ENCODE data around the gene DUSP8. TPM values are rescaled to one million over a fixed set of nuclear protein-coding genes. Genes with fewer than 3 reads are reported as not detected.

DUSP8 gene
- total and polyA plus RNA-seq, 2 of the 8 experiments (the other 6 are each of a cell fraction or from before 2014, with no cell fraction given): 2.8 to 3.6 TPM

GRCh38 chr11:1604711-1605110 lies 32.6 kb upstream of the DUSP8 start (continued):
- TF ChIP-seq, protein P1, sequence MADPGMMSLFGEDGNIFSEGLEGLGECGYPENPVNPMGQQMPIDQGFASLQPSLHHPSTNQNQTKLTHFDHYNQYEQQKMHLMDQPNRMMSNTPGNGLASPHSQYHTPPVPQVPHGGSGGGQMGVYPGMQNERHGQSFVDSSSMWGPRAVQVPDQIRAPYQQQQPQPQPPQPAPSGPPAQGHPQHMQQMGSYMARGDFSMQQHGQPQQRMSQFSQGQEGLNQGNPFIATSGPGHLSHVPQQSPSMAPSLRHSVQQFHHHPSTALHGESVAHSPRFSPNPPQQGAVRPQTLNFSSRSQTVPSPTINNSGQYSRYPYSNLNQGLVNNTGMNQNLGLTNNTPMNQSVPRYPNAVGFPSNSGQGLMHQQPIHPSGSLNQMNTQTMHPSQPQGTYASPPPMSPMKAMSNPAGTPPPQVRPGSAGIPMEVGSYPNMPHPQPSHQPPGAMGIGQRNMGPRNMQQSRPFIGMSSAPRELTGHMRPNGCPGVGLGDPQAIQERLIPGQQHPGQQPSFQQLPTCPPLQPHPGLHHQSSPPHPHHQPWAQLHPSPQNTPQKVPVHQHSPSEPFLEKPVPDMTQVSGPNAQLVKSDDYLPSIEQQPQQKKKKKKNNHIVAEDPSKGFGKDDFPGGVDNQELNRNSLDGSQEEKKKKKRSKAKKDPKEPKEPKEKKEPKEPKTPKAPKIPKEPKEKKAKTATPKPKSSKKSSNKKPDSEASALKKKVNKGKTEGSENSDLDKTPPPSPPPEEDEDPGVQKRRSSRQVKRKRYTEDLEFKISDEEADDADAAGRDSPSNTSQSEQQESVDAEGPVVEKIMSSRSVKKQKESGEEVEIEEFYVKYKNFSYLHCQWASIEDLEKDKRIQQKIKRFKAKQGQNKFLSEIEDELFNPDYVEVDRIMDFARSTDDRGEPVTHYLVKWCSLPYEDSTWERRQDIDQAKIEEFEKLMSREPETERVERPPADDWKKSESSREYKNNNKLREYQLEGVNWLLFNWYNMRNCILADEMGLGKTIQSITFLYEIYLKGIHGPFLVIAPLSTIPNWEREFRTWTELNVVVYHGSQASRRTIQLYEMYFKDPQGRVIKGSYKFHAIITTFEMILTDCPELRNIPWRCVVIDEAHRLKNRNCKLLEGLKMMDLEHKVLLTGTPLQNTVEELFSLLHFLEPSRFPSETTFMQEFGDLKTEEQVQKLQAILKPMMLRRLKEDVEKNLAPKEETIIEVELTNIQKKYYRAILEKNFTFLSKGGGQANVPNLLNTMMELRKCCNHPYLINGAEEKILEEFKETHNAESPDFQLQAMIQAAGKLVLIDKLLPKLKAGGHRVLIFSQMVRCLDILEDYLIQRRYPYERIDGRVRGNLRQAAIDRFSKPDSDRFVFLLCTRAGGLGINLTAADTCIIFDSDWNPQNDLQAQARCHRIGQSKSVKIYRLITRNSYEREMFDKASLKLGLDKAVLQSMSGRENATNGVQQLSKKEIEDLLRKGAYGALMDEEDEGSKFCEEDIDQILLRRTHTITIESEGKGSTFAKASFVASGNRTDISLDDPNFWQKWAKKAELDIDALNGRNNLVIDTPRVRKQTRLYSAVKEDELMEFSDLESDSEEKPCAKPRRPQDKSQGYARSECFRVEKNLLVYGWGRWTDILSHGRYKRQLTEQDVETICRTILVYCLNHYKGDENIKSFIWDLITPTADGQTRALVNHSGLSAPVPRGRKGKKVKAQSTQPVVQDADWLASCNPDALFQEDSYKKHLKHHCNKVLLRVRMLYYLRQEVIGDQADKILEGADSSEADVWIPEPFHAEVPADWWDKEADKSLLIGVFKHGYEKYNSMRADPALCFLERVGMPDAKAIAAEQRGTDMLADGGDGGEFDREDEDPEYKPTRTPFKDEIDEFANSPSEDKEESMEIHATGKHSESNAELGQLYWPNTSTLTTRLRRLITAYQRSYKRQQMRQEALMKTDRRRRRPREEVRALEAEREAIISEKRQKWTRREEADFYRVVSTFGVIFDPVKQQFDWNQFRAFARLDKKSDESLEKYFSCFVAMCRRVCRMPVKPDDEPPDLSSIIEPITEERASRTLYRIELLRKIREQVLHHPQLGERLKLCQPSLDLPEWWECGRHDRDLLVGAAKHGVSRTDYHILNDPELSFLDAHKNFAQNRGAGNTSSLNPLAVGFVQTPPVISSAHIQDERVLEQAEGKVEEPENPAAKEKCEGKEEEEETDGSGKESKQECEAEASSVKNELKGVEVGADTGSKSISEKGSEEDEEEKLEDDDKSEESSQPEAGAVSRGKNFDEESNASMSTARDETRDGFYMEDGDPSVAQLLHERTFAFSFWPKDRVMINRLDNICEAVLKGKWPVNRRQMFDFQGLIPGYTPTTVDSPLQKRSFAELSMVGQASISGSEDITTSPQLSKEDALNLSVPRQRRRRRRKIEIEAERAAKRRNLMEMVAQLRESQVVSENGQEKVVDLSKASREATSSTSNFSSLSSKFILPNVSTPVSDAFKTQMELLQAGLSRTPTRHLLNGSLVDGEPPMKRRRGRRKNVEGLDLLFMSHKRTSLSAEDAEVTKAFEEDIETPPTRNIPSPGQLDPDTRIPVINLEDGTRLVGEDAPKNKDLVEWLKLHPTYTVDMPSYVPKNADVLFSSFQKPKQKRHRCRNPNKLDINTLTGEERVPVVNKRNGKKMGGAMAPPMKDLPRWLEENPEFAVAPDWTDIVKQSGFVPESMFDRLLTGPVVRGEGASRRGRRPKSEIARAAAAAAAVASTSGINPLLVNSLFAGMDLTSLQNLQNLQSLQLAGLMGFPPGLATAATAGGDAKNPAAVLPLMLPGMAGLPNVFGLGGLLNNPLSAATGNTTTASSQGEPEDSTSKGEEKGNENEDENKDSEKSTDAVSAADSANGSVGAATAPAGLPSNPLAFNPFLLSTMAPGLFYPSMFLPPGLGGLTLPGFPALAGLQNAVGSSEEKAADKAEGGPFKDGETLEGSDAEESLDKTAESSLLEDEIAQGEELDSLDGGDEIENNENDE (IDR thresholded peaks at IDR 0.05; ENCODE audit: insufficient replicate concordance, low read length): no peak
